HepG2 (cell line): ENCODE results near the gene ACTR1A. TPM values are rescaled to one million over a fixed set of nuclear protein-coding genes. Genes with fewer than 3 reads are reported as not detected.
A peak's percentile ranks its signal among the peaks of the same experiment; 100 is the strongest.

Experiments
- AHR ChIP-seq: IDR thresholded peaks from 2 replicates; pipeline ENCODE4 v1.6.1; 2018; ENCODE audit warnings: missing genetic modification reagents, missing compliant biosample characterization
- BCL3 ChIP-seq: sonication (generic); formaldehyde crosslinking; IDR thresholded peaks from 2 replicates; pipeline ENCODE4 v1.5.1; 2020; ENCODE audit warnings: mild to moderate bottlenecking, missing genetic modification reagents, moderate library complexity
- BORCS8-MEF2B ChIP-seq: sonication (generic); formaldehyde crosslinking; IDR thresholded peaks from 2 replicates; pipeline ENCODE4 v1.8.0; 2022; ENCODE audit warnings: mild to moderate bottlenecking, missing genetic modification reagents
- DR1 ChIP-seq: sonication (generic); formaldehyde crosslinking; IDR thresholded peaks from 2 replicates; pipeline ENCODE4 v1.8.0; 2021; ENCODE audit warnings: mild to moderate bottlenecking, missing genetic modification reagents, inconsistent platforms
- ESRRA ChIP-seq: sonication (generic); formaldehyde crosslinking; IDR thresholded peaks from 2 replicates; pipeline ENCODE4 v1.5.1; 2020; ENCODE audit warnings: mild to moderate bottlenecking, low read depth, missing genetic modification reagents
- FOXJ3 ChIP-seq: sonication (generic); formaldehyde crosslinking; IDR thresholded peaks from 2 replicates; pipeline ENCODE4 v1.4.0; 2020; ENCODE audit warnings: missing genetic modification reagents, mild to moderate bottlenecking, borderline replicate concordance
- HCFC1 ChIP-seq: fragments of 150-350 bp; IDR thresholded peaks from 2 replicates; pipeline ENCODE4 v1.6.1; 2014; ENCODE audit warnings: low read depth, low read length
- MED13 ChIP-seq: sonication (generic); formaldehyde crosslinking; IDR thresholded peaks from 2 replicates; pipeline ENCODE4 v1.5.0; 2020; ENCODE audit warnings: missing genetic modification reagents
- SMARCE1 ChIP-seq: fragments of 450-650 bp; IDR thresholded peaks from 2 replicates; pipeline ENCODE4 v1.6.1; 2017; ENCODE audit warnings: borderline replicate concordance
- SYNCRIP ChIP-seq: fragments of 200-400 bp; formaldehyde crosslinking; IDR thresholded peaks from 2 replicates; pipeline ENCODE4 v1.6.1; 2018; ENCODE audit warnings: mild to moderate bottlenecking, low read depth, low read length; ENCODE audit not compliant: insufficient read depth
- TFAP4 ChIP-seq: sonication (generic); IDR thresholded peaks from 2 replicates; pipeline ENCODE4 v1.6.1; 2016; ENCODE audit warnings: low read depth, borderline replicate concordance
- THAP9 ChIP-seq: sonication (generic); formaldehyde crosslinking; IDR thresholded peaks from 2 replicates; pipeline ENCODE4; 2020; ENCODE audit warnings: missing genetic modification reagents, mild to moderate bottlenecking, borderline replicate concordance
- TRIM24 ChIP-seq: sonication (generic); formaldehyde crosslinking; IDR thresholded peaks from 2 replicates; pipeline ENCODE4 v1.8.0; 2022; ENCODE audit warnings: mild to moderate bottlenecking, missing genetic modification reagents
- ZNF331 ChIP-seq: sonication (generic); formaldehyde crosslinking; IDR thresholded peaks from 2 replicates; pipeline ENCODE4 v1.4.0; 2020; ENCODE audit warnings: missing genetic modification reagents
- ZNF335 ChIP-seq: sonication (generic); formaldehyde crosslinking; IDR thresholded peaks from 2 replicates; pipeline ENCODE4 v1.4.0; 2020; ENCODE audit warnings: missing genetic modification reagents
- ZNF33B ChIP-seq: sonication (generic); formaldehyde crosslinking; IDR thresholded peaks from 2 replicates; pipeline ENCODE4 v1.5.1; 2020; ENCODE audit warnings: mild to moderate bottlenecking, missing genetic modification reagents
- ZNF782 ChIP-seq: sonication (generic); formaldehyde crosslinking; IDR thresholded peaks from 2 replicates; pipeline ENCODE4 v1.4.0; 2020; ENCODE audit warnings: missing genetic modification reagents, mild to moderate bottlenecking, borderline replicate concordance
- ZNF879 ChIP-seq: sonication (generic); formaldehyde crosslinking; IDR thresholded peaks from 2 replicates; pipeline ENCODE4 v1.8.1; 2023; ENCODE audit warnings: missing genetic modification reagents
- polyA plus RNA-seq, 8 experiments: library from polyadenylated mRNA; depleted of rRNA in 3 of 8; stranded (reverse) in 7 of 8; unstranded in 1 of 8; fragments of >200 nt; fragmentation: Illumina TruSeq in 4 of 8; extraction: Trizol in 4 of 8; gene quantifications; 2 replicates each; pipeline versions ENCODE4 v1.2.1 to v1.2.3, GENCODE V29; 2011 to 2016; ENCODE audit warnings: low read depth in 4 of 8, missing spikeins in 1 of 8, mixed read lengths in 1 of 8; ENCODE audit not compliant: insufficient read depth in 1 of 8
- total RNA-seq, 5 experiments: library from RNA; depleted of rRNA; stranded (reverse); fragments of >200 nt; fragmentation: Illumina TruSeq; extraction: Trizol; gene quantifications; 2 replicates each; pipeline ENCODE4 v1.2.3, GENCODE V29; 2016; ENCODE audit warnings: low read depth in 1 of 5
- TF ChIP-seq, protein P1 (sequence below): IDR thresholded peaks from 2 replicates; pipeline ENCODE4 v1.6.1; 2016; ENCODE audit warnings: missing compliant biosample characterization, missing genetic modification reagents, borderline replicate concordance

ACTR1A gene
- total and polyA plus RNA-seq, 2 of the 13 experiments (the other 11 are each of a cell fraction or from before 2014, with no cell fraction given), result 59.6 to 62.8 TPM

DNA sequence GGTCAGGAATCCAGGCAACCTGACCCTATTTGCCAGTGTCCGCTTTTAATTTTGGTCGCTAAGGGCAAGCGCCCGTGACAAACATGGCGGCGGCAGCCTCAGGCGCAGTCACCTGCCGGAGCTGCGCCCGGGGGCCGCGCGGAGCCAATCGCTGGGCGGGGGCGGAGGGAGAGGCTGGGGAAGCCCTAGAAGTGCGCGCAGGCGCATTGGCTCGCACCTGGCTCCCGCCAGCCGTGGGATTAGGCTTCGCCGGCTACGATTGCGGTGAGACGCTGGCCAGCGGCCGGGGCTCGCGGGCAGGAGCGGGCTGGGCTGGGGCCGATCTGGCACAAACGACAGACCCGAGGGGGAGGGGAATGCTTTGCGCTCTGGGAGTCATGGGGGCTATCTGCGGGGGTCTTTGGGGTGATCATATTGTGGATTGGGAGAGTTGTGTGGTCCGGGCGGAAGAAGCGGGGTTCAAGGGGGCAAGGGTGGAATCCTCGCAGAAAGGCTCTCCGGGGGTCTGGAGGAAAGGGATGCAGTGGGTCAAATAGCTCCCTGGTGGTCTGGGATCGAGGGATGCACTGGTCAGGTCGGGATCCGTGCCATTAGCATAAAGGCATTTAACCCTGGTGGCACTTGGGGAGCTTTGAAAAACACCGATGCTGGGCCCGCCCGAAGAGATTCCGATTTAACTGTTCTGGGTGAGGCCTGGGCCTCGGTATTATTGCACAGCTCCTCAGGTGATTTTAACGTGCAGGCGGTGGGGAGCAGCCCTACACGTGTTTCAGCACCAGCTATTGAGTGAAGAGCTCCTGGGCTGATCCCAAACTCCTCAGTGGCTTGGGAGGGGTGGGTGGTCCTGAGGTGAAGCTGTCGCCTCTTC is 41.1 kb downstream of the ACTR1A start (continued):
- TF ChIP-seq ZNF331, result peak; percentile 17; the same call in 1 of the 2 replicates
- no peak for TF ChIP-seq ZNF879 (CRISPR knock-in tag)
- peak; percentile 30 for TF ChIP-seq BORCS8-MEF2B
- TF ChIP-seq SYNCRIP, result no peak
- TF ChIP-seq TFAP4, result peak; percentile 89; the same call in 1 of the 2 replicates
- peak; percentile 81; the same call in 1 of the 2 replicates for TF ChIP-seq THAP9 (CRISPR knock-in tag)
- TF ChIP-seq BCL3, result no peak
- 0 out of 2 replicates have a peak, but pooled peaks have one; percentile 30 for TF ChIP-seq ZNF33B
- no peak for TF ChIP-seq ZNF335 (CRISPR knock-in tag)
- no peak for TF ChIP-seq MED13 (CRISPR knock-in tag)
- TF ChIP-seq DR1 (CRISPR knock-in tag), result no peak
- no peak for TF ChIP-seq ESRRA (CRISPR knock-in tag)
- TF ChIP-seq TRIM24 (CRISPR knock-in tag), result no peak
- TF ChIP-seq AHR (CRISPR knock-in tag), result no peak
- TF ChIP-seq SMARCE1, result no peak
- TF ChIP-seq HCFC1, result peak; percentile 79
- TF ChIP-seq, protein P1, sequence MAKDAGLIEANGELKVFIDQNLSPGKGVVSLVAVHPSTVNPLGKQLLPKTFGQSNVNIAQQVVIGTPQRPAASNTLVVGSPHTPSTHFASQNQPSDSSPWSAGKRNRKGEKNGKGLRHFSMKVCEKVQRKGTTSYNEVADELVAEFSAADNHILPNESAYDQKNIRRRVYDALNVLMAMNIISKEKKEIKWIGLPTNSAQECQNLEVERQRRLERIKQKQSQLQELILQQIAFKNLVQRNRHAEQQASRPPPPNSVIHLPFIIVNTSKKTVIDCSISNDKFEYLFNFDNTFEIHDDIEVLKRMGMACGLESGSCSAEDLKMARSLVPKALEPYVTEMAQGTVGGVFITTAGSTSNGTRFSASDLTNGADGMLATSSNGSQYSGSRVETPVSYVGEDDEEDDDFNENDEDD (CRISPR knock-in tag), result peak; percentile 71; the same call in 1 of the 2 replicates
- no peak for TF ChIP-seq FOXJ3 (CRISPR knock-in tag)
- no peak for TF ChIP-seq ZNF782 (CRISPR knock-in tag)
